Nephron progenitor cell (in vitro differentiated cells): Measurements from ENCODE around the gene SENP7.

Source experiments
- DNase-seq: peaks from one replicate; pipeline ENCODE4 v3.0.0; 2021
- H3K27ac Mint-ChIP-seq: 2 replicates; pipeline ENCODE4 v1.8.0; 2021; ENCODE audit warnings: mild to moderate bottlenecking, moderate library complexity, mixed read lengths
- H3K27me3 Mint-ChIP-seq: 2 replicates; pipeline ENCODE4 v1.8.0; 2021; ENCODE audit warnings: mild to moderate bottlenecking, low read depth, mixed read lengths; ENCODE audit not compliant: poor library complexity
- H3K36me3 Mint-ChIP-seq: 2 replicates; pipeline ENCODE4 v1.8.0; 2021; ENCODE audit warnings: low read depth, mixed read lengths
- H3K4me1 Mint-ChIP-seq: 2 replicates; pipeline ENCODE4 v1.8.0; 2021; ENCODE audit warnings: mixed read lengths
- H3K4me3 Mint-ChIP-seq: 2 replicates; pipeline ENCODE4 v1.8.0; 2021; ENCODE audit warnings: mild to moderate bottlenecking, moderate library complexity, mixed read lengths
- H3K9me3 Mint-ChIP-seq: 2 replicates; pipeline ENCODE4 v1.8.0; 2021; ENCODE audit warnings: mild to moderate bottlenecking, moderate library complexity, mixed read lengths
- CTCF ChIP-seq: fragments of 200-600 bp; sonication (generic); IDR thresholded peaks from 2 replicates; pipeline ENCODE4 v1.5.0; 2021; ENCODE audit warnings: antibody characterized with exemption

The SENP7 gene

GRCh38 chr3:101518421-101518871 lies 5.4 kb upstream of the SENP7 start:
- Mint-ChIP-seq H3K4me3 (no peak overlapping the region), H3K9me3 (no peaks in the 10 kb centered on the region), H3K27ac (no peak overlapping the region), H3K4me1 (no peaks in the 10 kb centered on the region), H3K36me3 (no peaks in the 10 kb centered on the region), H3K27me3 (peaks cover 36% of the 10 kb centered on the region)
- DNase-seq = no peak
- no peak for TF ChIP-seq CTCF

- Mint-ChIP-seq H3K9me3 (peaks cover 8% of the 10 kb centered on the region), H3K27ac (peak overlapping the region; percentile 96), H3K4me1 (peaks cover 4% of the 10 kb centered on the region), H3K27me3 (peaks cover 36% of the 10 kb centered on the region), H3K4me3 (peak overlapping the region; percentile 100), H3K36me3 (peaks cover 18% of the 10 kb centered on the region)
- DNase-seq = no peak
- no peak for TF ChIP-seq CTCF
These were observed 491 bp upstream of the SENP7 start for GRCh38 chr3:101513419-101513986.

GRCh38 chr3:101512396-101512645 lies 691 bp downstream of the SENP7 start:
- peaks cover 30% of the 10 kb centered on the region for H3K27me3 Mint-ChIP-seq
- peaks cover 8% of the 10 kb centered on the region for H3K9me3 Mint-ChIP-seq
- H3K4me3 Mint-ChIP-seq = peak overlapping the region; percentile 100
- no peak for DNase-seq
- peak overlapping the region; percentile 96 for H3K27ac Mint-ChIP-seq
- H3K4me1 Mint-ChIP-seq = peaks cover 4% of the 10 kb centered on the region
- TF ChIP-seq CTCF = no peak
- H3K36me3 Mint-ChIP-seq = peaks cover 28% of the 10 kb centered on the region

- Mint-ChIP-seq H3K4me1 (peaks cover 4% of the 10 kb centered on the region), H3K4me3 (no peak overlapping the region), H3K27ac (no peak overlapping the region), H3K9me3 (peaks cover 8% of the 10 kb centered on the region), H3K36me3 (peaks cover 42% of the 10 kb centered on the region), H3K27me3 (peaks cover 14% of the 10 kb centered on the region)
- TF ChIP-seq CTCF = no peak
- no peak for DNase-seq
These were observed 3.2 kb downstream of the SENP7 start for GRCh38 chr3:101509811-101510210.

DNA sequence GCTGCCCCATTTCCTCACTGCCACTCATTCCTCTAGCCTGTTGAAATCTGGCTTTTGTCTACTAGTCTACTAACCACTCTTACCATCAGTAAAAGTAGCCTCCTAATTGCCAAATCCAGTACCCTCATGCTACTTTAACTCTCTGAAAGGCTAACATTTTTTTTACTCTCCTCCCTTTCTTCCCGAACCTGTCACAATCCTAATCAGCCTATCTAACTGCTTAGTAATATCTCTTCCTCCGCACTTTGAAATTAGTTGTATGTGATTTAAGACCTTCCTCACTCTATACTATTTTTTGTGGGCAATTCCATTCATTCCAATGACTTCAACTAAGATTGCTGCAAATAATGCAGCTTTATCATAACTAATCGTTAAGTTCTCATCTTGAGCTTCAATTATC lies 3.7 kb downstream of the SENP7 start:
- no peak for TF ChIP-seq CTCF

GRCh38 chr3:101501783-101502182 lies 11.2 kb downstream of the SENP7 start:
- H3K36me3 Mint-ChIP-seq = peaks cover 63% of the 10 kb centered on the region
- H3K27ac Mint-ChIP-seq = no peak overlapping the region
- H3K27me3 Mint-ChIP-seq = no peaks in the 10 kb centered on the region
- no peak for TF ChIP-seq CTCF
- no peaks in the 10 kb centered on the region for H3K9me3 Mint-ChIP-seq
- DNase-seq = no peak
- H3K4me3 Mint-ChIP-seq = no peak overlapping the region
- H3K4me1 Mint-ChIP-seq = no peaks in the 10 kb centered on the region

More for the DNA sequence above, 3.7 kb downstream of the SENP7 start:
- H3K9me3 Mint-ChIP-seq = peaks cover 8% of the 10 kb centered on the region
- H3K27me3 Mint-ChIP-seq = peaks cover 13% of the 10 kb centered on the region
- no peak overlapping the region for H3K4me3 Mint-ChIP-seq
- no peak overlapping the region for H3K27ac Mint-ChIP-seq
- H3K36me3 Mint-ChIP-seq = peaks cover 45% of the 10 kb centered on the region
- no peak for DNase-seq
- peaks cover 4% of the 10 kb centered on the region for H3K4me1 Mint-ChIP-seq
